ENCODE measurements around the gene DEPDC1B.

GRCh38 chr5:60611099-60611740, 88.7 kb downstream of the DEPDC1B start:
- TF ChIP-seq POLR2A (IDR thresholded peaks at IDR 0.05) (no peak), CTCF (IDR thresholded peaks at IDR 0.05) (no peak)

Data from esophagus squamous epithelium (tissue), 4 donors.